SU-DHL-6 (cell line): Measurements from ENCODE around the gene SPEF1.
A peak's percentile ranks its signal among the peaks of the same experiment; 100 is the strongest.

Experiments used
- EZH2phosphoT487 ChIP-seq: fragments of 200-600 bp; sonication (generic), shearing (Covaris generic); conservative IDR thresholded peaks from 2 replicates; pipeline ENCODE4 v1.6.1; 2018; ENCODE audit warnings: mild to moderate bottlenecking, antibody characterized with exemption, low read length, moderate library complexity, mixed read lengths
- TF ChIP-seq, protein P1 (sequence below): fragments of 200-600 bp; sonication (generic); IDR thresholded peaks from one replicate; pipeline ENCODE4 v1.5.1; 2017; ENCODE audit warnings: antibody characterized with exemption, mild to moderate bottlenecking, low read length, moderate library complexity; ENCODE audit not compliant: insufficient read depth, poor library complexity, severe bottlenecking

DNA sequence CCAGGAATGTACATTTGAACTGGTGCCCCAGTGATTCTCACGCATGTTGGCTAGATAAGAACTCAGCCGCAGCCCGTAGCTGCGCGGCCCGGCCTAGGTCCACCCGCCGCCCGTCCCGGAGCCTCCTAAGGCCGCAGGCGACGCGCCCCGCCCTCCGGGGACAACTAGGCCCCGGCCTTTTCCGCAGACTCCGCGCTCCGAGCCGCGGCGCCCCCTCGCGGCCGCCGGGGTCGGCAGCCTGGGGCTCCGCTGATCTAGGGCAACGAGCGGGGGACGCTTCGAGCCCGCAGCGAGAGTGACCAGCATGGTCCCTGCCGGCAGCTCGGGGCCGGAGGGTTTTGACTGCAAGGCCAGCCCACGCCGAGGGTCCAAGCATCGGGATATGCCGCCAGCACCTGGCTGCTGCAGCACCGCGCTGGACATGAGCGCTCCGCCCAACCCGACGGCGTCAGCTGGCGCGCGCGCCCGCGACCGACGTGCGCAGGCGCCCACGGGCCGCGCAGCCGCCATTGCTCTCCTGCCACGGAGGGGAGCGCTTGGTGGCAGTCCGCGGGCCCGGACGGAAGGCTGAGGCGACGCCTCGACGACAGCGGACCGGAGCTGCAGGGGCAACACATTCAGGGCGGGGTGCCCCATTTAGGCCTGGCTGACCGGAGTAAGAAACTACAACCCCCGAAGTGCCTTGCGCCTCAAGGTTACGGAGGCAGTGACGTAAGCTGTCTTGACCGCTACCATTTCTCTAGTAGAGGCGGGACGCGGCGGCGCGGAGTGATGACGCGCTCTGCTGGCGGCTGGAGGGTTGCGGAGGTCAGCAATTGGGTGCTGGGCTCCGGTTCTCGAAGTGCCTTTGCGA, 39.0 kb upstream of the SPEF1 start, which contains the start of gene AP5S1:
- TF ChIP-seq, protein P1, sequence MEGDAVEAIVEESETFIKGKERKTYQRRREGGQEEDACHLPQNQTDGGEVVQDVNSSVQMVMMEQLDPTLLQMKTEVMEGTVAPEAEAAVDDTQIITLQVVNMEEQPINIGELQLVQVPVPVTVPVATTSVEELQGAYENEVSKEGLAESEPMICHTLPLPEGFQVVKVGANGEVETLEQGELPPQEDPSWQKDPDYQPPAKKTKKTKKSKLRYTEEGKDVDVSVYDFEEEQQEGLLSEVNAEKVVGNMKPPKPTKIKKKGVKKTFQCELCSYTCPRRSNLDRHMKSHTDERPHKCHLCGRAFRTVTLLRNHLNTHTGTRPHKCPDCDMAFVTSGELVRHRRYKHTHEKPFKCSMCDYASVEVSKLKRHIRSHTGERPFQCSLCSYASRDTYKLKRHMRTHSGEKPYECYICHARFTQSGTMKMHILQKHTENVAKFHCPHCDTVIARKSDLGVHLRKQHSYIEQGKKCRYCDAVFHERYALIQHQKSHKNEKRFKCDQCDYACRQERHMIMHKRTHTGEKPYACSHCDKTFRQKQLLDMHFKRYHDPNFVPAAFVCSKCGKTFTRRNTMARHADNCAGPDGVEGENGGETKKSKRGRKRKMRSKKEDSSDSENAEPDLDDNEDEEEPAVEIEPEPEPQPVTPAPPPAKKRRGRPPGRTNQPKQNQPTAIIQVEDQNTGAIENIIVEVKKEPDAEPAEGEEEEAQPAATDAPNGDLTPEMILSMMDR: peak; percentile 96
- no peak for TF ChIP-seq EZH2phosphoT487
